ENCODE data around the gene NXPH2.

- TF ChIP-seq ZNF274 (IDR thresholded peaks at IDR 0.05; ENCODE audit: low read depth, low read length) (no peak), YY1 (IDR thresholded peaks at IDR 0.05; ENCODE audit: insufficient read depth, insufficient read length) (no peak)
Observed at GRCh38 chr2:138670734-138671133, 109.5 kb downstream of the NXPH2 start.

Measured in NT2/D1 (cell line).